ENCODE measurements around the gene ABCA9.
A peak's percentile ranks its signal among the peaks of the same experiment; 100 is the strongest.

Gene ABCA9

GRCh38 chr17:69093279-69093789 is 32.6 kb upstream of the ABCA9 start:
- no peak for TF ChIP-seq CTCF (conservative IDR thresholded peaks at IDR 0.05; ENCODE audit: low read length)
- no peak for DNase-seq (ENCODE audit: low read depth)
- H3K4me3 ChIP-seq (ENCODE audit: low read length) = no peak overlapping the region

GRCh38 chr17:69090365-69090764 is 29.6 kb upstream of the ABCA9 start:
- DNase-seq (ENCODE audit: low read depth) = peak; percentile 1
- TF ChIP-seq CTCF (conservative IDR thresholded peaks at IDR 0.05; ENCODE audit: low read length) = no peak
- no peak overlapping the region for H3K4me3 ChIP-seq (ENCODE audit: low read length)

GRCh38 chr17:69088643-69089200 is 28.0 kb upstream of the ABCA9 start:
- no peak overlapping the region for H3K4me3 ChIP-seq (ENCODE audit: low read length)
- DNase-seq (ENCODE audit: low read depth) = no peak
- TF ChIP-seq CTCF (conservative IDR thresholded peaks at IDR 0.05; ENCODE audit: low read length) = no peak

GRCh38 chr17:69086641-69087040 is 25.9 kb upstream of the ABCA9 start:
- no peak overlapping the region for H3K4me3 ChIP-seq (ENCODE audit: low read length)
- TF ChIP-seq CTCF (conservative IDR thresholded peaks at IDR 0.05; ENCODE audit: low read length) = no peak
- no peak for DNase-seq (ENCODE audit: low read depth)

- DNase-seq (ENCODE audit: low read depth) = no peak
- TF ChIP-seq CTCF (conservative IDR thresholded peaks at IDR 0.05; ENCODE audit: low read length) = peak; percentile 33
- no peak overlapping the region for H3K4me3 ChIP-seq (ENCODE audit: low read length)
These were observed 24.2 kb upstream of the ABCA9 start for GRCh38 chr17:69084911-69085310.

GRCh38 chr17:69082696-69083095 is 22.0 kb upstream of the ABCA9 start:
- TF ChIP-seq CTCF (conservative IDR thresholded peaks at IDR 0.05; ENCODE audit: low read length) = no peak
- no peak for DNase-seq (ENCODE audit: low read depth)
- H3K4me3 ChIP-seq (ENCODE audit: low read length) = no peak overlapping the region

- DNase-seq (ENCODE audit: low read depth) = no peak
- no peak for TF ChIP-seq CTCF (conservative IDR thresholded peaks at IDR 0.05; ENCODE audit: low read length)
- no peak overlapping the region for H3K4me3 ChIP-seq (ENCODE audit: low read length)
These were observed 18.1 kb upstream of the ABCA9 start for GRCh38 chr17:69078864-69079263.

Measured in AG10803 (cell line).